ENCODE data around the gene WNT9B. TPM values are rescaled to one million over a fixed set of nuclear protein-coding genes. Genes with fewer than 3 reads are reported as not detected.

The WNT9B gene
- total and polyA plus RNA-seq, 9 of the 15 experiments (the other 6 are each of a cell fraction or from before 2014, with no cell fraction given) = not detected

- TF ChIP-seq USF1 (CRISPR knock-in tag; IDR thresholded peaks at IDR 0.05) = no peak
- no peak for TF ChIP-seq ZNF354B (CRISPR knock-in tag; IDR thresholded peaks at IDR 0.05)
- TF ChIP-seq ZNF408 (CRISPR knock-in tag; IDR thresholded peaks at IDR 0.05; ENCODE audit: low read depth) = no peak
- TF ChIP-seq ZNF764 (CRISPR knock-in tag; IDR thresholded peaks at IDR 0.05; ENCODE audit: low read depth) = peak; percentile 99
- no peak for TF ChIP-seq ZFP36 (IDR thresholded peaks at IDR 0.05; ENCODE audit: low read depth, low read length, partially characterized antibody)
- no peak for TF ChIP-seq ZNF133 (CRISPR knock-in tag; IDR thresholded peaks at IDR 0.05)
- no peak for TF ChIP-seq CHD1 (IDR thresholded peaks at IDR 0.05; ENCODE audit: low read length)
- TF ChIP-seq HINFP (tag; conservative IDR thresholded peaks at IDR 0.05; ENCODE audit: low read depth) = no peak
- no peak for TF ChIP-seq ZNF76 (CRISPR knock-in tag; IDR thresholded peaks at IDR 0.05; ENCODE audit: borderline replicate concordance)
- no peak for TF ChIP-seq SMARCA4 (IDR thresholded peaks at IDR 0.05)
- peak; percentile 43 for TF ChIP-seq GTF3C2 (IDR thresholded peaks at IDR 0.05; ENCODE audit: borderline replicate concordance, extremely low read depth, insufficient read length)
- TF ChIP-seq MEF2A (IDR thresholded peaks at IDR 0.05; ENCODE audit: control insufficient read depth, low read depth, low read length) = no peak
- TF ChIP-seq RBFOX2 (IDR thresholded peaks at IDR 0.05; ENCODE audit: low read depth, low read length) = no peak
- TF ChIP-seq NONO (IDR thresholded peaks at IDR 0.05; ENCODE audit: low read depth in 2 of 2, low read length in 1 of 2) = no peak
- peak; percentile 65 for TF ChIP-seq ZNF280A (IDR thresholded peaks at IDR 0.05; ENCODE audit: low read depth, partially characterized antibody)
- TF ChIP-seq TFAP4 (CRISPR knock-in tag; IDR thresholded peaks at IDR 0.05; ENCODE audit: borderline replicate concordance) = no peak
Observed at GRCh38 chr17:46842835-46843234, 8.5 kb upstream of the WNT9B start (continued).

Measured in K562 (cell line).